Stimulated activated CD4-positive, alpha-beta T cell treated with anti-CD3 and anti-CD28 coated beads, TNF-alpha, amount 100 ng/mL, for 48 hours (primary cell): Measurements from ENCODE around the gene RPP25L.

Experiments used
- DNase-seq, 3 donors: peaks; one replicate each; pipeline ENCODE4 v3.0.0-alpha.2; 2020; ENCODE audit warnings: low read depth in 3 of 3

Gene RPP25L

DNA sequence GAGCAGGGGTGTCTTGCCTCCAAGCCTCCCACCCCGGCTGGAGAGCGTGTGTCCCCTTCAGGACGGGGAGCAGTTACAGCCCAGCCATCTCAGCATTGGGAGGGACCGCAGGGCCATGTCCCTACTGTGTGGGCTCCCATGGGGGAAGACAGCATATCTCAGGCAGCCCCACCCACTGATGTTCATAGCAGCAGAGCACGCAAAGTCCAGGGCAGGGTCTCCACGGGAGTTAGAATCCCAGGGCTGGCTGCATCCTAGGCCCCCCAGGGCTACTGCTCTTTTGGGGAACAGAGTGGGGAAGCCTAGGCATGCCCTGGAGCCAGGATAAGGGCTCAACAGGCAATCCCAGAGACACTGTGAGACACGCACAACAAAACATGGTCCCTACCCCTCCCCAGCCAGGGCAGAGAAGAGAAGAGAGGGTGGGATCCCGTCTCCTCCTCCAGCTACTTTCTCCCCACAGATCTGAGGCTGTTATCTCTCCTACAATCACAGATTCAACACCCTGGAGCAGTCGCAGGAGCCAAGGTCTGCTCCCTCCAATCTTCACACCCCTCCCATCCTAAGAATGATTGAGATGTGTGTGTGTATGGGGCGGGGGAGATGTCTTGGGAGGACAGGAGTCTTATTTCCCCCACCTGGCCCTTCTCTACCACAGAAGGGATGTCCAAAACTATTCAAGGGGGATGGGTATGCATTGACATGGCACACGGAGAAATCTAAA, 25.8 kb downstream of the RPP25L start:
- DNase-seq, result no peak

DNA sequence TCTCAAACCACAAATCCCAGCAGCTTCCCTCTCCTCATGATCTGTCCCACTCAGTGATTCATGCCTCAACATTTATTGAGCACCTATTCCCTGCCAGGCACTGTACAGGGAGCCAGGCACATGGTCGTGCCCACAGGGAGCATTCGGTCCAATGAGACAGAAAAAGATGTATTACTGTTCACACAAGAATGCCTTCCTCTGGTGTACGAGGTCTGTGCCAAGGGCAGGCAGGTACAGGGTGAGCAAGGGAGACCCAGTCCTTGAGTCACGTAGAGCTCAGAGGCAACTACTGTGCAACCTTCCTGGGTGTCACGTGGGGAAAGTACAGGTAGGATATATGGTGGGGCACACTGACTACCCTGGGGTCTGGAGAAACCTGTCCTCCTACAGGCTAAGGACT, 26.9 kb downstream of the RPP25L start:
- no peak for DNase-seq

DNA sequence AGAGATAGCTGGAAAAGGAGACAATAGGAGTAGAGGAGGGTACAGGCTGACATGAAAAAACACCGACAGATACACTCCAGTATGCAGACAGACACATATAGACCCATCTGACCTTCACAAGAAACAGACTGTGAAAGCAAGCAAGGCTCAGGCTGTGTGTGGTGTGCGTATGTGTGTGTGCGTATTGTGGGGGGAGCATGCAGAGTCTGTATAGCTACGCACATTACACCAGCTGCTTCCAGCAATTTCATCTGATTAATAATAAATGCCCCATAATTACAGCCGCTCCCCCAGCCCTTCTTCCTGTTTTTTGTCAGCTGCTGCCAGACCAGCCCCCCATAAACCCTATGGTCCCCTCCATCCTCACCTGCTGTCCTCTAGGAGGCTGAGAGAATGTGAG, 29.1 kb downstream of the RPP25L start:
- no peak for DNase-seq

DNA sequence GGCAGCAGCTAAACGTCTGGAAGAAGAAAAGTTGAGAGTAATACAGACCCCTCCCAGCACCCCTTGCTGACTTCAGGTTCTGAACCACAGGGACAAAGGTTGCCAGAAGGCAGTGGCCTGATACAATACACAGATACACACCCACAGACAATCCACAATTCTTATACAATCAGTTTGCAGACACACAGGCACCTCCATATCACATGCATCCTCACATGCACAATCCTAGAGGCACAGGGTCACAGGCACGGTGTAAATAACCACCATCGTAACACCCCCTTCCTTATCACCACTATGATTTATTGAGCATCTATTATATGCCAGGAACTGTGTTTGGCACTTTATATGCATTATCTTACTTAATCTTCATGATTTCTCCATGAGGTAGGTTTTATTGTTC, 30.6 kb downstream of the RPP25L start:
- DNase-seq, result no peak

DNA sequence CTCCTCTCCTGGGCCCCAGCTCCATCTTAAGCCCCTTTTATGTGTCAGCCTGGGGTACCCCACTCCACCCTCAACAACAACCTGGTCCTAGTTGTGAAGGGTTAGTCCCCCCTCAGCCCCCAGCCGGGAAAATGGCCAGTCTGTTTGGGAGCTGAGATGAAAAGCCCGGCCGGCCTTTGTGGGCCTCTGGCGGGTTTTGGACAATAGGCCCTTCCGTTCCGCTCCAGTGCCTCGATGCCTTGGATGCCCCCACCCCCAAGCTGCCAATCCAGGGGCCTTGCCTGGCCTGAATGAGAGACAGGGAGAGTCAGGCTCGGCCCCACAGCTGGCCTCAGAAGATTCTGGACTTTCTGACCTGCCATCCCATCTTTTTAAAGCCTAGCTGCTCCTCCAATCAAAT, 31.5 kb downstream of the RPP25L start:
- no peak for DNase-seq

DNA sequence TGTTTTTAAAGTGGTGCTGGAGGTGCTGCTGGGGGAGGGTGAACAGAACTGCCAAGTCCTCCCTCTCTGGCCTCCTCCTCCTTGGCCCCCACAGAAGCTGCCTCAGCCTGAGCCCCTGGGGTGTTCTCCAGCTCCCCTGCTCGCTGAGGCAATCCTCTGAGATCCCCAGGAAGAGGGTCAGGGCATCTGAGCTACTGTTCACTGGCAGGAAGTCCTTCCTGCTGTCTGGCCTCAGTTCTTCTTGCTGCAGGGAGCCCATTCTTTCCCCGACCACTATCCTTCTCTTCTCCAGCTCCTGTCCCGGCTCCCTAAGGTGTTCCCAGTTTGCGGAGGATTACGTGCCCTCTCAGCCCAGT, 32.1 kb downstream of the RPP25L start:
- DNase-seq, result no peak

DNA sequence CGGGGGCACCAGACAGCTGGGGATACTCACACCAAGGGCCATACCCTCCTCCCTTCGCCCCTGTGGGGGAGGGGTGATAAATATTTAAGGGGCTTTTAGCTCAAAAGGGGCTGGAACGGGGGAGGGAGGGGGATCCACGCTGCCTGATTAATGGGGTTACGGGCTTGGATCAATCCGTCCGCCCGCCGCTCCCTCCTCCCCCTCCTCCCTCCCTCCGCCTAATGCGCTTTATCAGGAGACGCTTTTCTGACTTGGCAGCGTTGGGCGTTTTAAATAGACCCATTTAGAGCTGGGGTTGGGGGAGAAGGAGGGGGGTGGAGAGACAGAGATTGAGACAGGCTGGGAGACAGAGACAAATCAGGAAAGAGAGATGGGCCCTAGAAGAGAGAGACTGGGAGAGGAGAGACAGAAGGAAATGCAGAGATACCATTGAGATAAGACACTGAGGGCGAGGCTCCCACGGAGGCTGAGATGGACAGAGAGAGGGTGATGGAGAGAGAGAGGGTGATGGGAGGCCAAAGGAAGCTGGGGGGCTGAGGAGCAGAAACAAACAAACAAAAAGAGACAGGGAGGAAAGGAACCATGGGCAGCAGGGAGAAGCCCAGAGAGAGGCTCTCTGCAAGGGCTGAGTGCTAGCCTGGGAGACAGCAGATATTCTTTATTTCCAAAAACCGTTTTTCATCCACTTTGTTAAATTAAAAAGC, 32.6 kb downstream of the RPP25L start:
- DNase-seq, result no peak

DNA sequence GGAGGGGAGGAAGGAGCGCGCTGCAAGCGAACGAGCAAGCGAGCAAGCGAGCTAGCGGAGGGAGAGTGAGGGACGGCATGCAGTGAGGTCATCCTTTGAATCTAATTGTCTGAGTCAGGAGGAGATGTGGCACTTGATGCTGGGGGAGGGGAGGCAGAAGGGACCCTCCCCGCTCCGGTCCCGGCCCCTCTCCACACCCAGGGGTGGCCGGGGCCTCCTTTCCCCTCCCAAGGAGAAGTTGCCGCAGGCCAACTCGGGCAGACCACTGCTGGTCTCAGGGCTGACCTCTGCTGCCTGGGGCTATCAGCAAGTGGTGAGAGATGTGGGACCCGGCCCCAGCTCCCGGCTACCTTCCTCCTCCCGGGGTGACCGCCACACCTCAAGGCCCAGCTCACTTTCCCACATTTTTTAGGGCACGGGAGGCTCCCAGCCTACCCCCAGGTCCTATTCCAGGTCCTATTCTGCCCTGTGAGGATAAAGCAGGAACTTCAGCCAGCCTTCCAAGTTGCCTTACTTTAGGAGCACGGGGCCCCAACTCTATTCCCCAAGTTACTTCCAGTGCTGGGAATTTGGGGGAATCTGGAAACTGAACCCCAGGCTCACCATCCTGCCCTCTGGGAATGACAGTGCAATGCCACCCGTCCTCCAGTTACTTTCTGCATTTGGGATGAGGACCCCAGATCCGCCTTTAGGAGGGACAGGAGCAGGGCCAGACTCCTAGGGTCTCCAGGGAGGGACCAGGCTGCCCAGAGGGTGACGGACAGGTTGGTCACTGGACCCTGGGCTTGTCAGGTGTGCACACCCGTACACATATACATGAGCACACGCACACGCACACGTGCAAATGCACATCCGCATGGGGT, 33.4 kb downstream of the RPP25L start:
- DNase-seq, result no peak

DNA sequence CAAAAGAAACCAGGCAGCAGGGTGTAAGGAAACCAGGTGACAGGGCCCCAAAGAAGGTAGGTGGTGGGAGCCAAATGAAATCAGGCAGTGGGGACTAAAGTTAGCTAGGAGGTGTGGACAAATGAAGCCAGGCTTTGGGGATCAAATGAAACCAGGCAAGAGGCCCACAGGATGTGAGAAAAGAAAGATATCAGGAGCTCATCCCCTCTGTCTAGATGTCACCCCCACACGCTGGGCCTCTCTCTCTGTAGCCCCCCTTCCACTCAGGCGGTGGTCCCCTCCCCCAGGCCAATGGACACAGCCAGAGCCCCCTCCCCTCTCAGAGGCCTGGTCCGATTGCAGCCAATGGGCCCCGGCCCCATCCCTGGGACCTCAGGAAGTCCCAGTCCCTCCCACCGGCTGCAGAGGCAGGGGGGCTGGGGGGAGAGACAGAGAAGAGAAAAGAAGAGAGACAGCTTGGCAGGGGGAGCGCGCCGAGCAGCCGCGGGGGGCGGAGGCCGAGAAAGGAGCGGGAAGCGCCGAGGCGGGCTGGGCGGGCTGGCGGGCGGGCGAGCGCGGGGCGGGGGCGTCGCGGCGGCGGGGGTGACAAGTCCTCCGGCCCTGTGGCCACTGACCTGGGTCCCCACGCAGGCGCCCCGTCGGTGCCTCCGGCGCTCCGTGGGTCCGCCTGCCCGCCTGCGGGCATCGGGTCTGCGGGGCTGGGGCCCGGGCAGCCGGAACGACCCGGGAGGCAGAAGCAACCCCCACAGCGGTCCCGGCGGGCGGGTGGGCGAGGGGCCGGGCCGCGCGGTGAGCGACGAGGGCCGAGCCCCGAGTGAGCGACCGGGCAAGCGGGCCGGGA, 34.3 kb downstream of the RPP25L start:
- DNase-seq, result no peak

DNA sequence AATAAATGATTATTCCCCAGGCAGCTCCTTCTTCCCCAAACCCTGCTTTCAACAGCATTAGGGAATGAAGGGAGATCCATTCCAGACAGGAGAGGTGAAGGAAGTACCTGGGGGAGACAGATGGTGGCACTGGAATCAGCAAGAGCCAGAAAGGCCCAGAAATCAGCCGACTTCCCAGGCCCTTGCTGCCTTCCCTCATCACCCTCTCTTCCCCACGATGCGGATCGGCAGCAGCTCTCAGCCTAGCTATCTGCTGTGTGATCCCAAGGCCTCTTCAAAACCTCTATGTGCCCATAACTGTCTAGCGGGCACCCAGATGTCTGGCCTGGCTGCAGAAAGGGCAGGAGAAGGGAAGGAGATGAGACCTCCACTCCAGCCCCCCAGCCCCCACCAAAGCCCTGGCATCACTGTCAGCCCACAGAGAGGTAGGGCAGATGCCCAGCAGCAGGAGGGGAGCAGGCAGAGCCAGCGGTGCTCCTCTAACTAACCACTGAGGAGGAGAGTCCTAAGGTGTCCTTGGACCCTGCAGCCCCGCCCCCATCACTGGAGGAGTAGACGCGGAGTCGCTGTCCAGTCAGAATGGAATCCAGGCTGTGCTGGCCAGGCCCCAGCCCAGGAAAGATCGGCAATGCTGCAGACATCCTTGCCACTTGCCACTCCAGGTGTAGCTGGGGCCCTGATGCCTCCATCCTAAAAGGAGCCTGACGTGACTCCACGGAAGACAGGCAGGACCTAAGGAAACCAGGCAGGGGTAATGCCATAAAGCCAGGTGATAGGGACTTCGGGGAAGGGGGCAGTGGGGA, 35.1 kb downstream of the RPP25L start:
- DNase-seq, result no peak

DNA sequence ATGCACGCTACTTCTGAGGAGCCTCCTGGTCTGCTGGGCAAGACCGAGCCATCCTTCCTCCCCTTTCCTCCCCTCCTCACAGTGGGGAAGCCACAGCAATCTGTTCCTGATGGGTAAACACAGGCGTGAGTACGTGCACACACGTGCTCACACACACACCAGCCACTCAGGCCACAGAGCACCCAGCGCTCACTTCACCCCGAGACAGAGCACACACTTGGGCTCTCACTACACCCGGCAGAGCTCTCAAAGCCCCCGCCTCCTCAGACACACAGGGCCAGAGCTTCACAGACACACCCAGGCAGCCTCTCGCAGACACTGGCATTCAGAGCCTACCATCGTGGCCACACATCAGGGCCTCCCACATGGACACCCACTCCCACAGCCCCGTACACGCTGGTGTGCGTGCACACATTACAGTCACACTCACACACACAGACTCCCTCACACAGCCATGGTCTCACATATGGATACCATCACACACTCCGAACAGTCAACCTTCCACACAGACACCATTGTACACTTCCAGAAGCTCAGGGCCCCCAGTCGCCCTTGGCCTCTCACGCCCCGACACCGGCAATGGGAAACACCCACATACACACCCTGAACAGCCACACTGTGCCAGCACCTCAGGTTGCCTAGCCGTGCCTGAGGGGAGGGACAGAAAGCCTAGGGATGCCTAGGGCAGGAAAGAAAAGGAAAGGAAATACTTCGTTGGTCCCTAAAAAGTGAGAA, 35.9 kb downstream of the RPP25L start:
- no peak for DNase-seq

DNA sequence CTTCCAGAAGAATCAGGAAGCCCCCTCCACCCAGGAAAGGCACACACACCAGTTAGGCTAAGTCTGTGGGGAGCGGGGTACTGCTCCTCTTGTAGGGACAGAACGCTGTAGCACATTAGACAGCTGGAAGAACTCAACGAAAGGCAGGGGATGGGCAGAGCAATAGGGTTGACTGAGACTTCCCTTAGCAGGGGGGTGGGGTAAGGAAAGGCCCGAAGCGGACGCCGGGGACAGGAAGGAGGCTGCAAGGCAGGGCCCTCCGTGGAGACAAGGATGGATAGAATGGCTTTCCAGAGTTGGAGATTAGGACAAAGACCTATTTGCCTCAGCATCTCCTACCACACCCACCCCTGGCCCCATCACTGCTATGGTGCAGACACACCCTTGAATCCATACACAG, 36.7 kb downstream of the RPP25L start:
- DNase-seq, result no peak

DNA sequence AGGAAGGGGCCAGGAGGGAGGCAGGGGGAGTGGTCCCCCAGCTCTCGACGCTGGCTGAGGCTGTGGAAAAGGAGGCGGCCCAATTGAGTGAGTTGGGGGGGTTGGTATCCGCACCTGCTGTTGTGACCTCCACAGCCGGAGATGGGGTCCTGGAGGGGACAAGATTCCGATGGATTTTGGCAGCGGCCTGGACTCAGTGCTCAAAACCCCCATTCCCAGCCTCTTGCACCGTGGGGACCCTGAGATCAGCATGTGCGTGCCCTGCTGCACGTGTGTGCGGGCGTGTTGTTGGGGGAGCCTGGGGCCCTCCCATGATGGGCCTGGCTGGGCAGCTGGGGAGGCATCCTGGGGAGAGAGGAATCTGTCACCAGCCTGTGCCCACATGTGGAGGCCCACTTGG, 37.3 kb downstream of the RPP25L start:
- DNase-seq, result no peak

DNA sequence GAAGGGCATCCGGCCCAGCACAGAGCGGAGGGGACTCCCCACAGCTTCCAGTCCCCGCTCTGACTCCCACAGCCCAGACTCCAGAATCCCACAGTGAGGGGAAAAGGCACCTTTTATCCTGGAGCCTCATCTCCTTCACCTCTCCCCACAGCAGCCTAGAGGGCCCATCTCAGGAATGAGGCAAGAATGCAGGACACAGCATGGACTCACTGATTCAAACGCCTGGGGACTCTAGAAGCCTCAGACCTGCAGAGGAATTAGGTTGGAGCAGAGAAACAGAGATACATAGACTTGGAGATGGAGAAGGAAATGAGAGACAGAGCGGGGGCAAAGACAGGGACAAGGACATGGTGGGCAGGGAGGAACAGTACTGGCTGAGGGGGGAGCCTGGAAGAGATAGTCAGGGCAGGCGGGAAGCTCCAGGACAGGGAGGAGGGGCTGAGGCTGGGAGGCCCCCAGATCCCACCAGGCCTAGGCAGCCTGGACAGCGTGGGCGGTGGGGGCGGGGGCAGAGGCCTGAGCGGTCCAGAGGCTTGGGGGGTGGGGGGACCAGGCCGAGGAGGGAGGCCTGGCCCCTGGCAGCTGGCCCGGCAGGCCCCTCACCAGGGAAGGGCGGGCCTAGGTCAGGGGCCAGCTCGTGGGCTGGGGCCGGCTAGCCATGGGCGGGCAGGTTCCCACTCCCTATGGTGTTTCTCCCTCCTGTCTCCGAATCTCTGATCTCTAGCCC, 38.1 kb downstream of the RPP25L start:
- DNase-seq, result no peak

DNA sequence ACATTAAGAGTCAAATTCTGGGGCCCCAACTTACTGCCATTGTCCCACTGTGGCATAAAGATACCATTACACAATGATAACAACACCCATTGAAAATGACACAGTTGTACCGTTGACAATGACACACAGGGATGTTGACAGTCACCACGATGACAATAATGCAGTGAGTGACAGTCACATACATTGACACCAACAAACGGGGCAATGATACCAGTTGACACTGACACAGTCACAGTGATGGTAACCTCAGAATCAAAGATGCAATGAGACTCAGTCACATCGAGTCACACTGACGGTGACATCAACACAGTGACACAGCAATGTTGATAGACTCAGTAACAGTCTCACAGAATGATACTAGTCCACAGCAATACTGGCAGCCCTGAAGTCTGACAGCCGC, 39.3 kb downstream of the RPP25L start:
- DNase-seq, result no peak

DNA sequence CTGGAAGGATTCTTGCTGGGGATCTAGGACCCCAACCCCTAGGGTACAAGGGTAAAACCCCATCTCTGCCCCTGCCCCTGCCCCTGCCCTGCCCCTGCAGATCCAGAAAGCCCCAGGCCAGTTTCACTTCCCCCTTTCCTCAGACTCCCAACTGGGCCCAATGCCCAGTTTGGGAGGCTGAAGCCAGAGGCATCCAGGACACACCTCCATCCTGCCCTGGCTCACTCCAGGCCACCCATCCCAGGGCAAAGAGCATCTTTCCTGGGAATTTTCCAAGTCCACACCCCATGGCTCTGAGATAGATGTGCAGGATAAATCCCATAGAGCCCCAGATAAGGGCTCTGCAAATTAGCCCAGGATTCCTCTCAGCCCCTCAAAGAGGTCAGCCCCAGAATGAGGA, 39.8 kb downstream of the RPP25L start:
- no peak for DNase-seq

DNA sequence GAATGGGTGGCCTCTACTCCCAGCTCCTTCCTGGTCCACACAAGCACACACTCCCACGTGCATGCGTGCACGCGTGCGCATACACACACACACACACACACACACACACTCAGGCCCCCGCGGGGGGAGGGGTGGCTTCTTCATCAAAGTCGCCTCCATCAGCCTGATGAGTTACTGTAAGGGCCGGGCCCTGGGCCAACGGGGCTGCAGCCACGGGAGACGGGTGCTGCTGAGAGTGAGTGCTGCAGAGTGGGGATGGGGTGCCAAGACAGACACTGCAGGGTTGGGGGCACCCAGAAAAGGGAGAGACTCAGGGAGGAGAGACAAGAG, 40.5 kb downstream of the RPP25L start:
- no peak for DNase-seq

DNA sequence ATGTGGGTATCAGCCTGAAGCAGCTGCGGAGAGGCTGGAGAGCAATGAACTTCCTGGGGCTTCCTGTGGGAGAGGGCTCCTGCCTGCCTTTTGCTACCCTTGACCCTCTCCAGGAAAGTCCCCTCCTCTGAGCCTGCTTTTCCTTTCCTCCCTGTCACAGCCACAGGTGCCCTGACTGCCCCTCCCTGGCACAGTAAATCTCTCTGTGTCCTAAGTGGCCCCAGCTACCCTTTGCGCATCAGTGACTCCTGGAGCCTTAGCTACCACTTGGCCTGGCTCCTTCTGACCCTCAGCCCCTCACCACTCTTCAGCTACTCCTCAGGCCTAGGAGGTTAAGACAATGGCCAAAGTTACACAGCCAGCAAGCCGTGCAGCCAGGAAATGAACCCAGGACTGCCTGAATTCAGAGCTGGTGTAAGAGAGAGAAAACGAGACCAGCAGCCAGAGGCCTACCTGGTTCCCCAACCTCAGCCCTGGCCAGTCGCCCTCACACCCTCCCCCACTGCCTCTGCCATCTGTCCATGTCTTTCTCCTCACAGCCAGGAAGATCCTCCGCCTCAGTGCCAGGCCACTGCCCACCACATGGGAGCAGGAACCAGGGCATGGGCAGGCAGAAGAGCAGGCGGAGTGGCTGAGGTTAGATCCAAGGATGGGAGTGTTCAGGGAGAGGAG, 41.0 kb downstream of the RPP25L start:
- no peak for DNase-seq

DNA sequence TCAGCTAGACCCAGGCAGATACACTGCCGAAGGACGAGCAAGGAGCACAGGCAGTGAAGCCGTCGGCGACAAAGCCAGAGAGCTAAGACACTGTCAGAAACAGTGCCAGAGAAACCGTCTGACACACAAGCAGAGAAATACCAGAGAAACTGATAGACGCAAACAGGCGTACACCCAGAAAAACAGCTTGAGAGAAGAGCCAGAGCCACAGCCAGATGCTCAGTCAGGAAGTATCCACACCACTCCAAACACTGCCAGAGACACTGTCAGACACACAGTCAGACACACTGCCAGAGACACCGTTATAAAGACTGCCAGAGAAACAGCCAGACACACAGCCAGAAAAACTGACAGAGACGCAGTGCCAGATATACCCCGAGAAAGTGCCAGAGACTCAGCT, 41.5 kb downstream of the RPP25L start:
- DNase-seq, result no peak
